PC-9 (cell line): Measurements from ENCODE around the gene CD28. TPM values are rescaled to one million over a fixed set of nuclear protein-coding genes. Genes with fewer than 3 reads are reported as not detected.

Experiments
- Bru-seq: library from RNA; stranded (reverse); fragments of 400-500 nt; gene quantifications from one replicate; lab custom pipeline; 2021; lab: Mats Ljungman, UMichigan
- BruChase-seq, 2 experiments: library from RNA; stranded (reverse); fragments of 400-500 nt; gene quantifications; one replicate each; lab custom pipeline; 2021; lab: Mats Ljungman, UMichigan
- BruUV-seq: library from RNA; stranded (reverse); fragments of 400-500 nt; replicated peaks from 2 replicates; lab custom pipeline; 2021; lab: Mats Ljungman, UMichigan
- CTCF ChIA-PET: fragments of 300-600 bp; sonication (Branson Sonifier 250); formaldehyde crosslinking; loops from one replicate; lab custom pipeline; 2022; ENCODE audit warnings: antibody characterized with exemption; lab: Charles Lee
- POLR2A ChIA-PET: fragments of 300-600 bp; sonication (Branson Sonifier 250); formaldehyde crosslinking; loops from one replicate; lab custom pipeline; 2022; ENCODE audit warnings: antibody characterized with exemption; ENCODE audit not compliant: unreplicated experiment; lab: Charles Lee
- DNase-seq, 2 experiments: peaks; one replicate each; pipeline versions ENCODE4 v3.0.0 to v3.0.0-alpha.2; 2015 to 2022; ENCODE audit warnings: mixed read lengths in 1 of 2
- H2AFZ ChIP-seq: fragments of 200-600 bp; sonication (generic); 2 replicates; pipeline ENCODE4 v1.8.1; 2017; ENCODE audit warnings: antibody characterized with exemption
- H3F3A ChIP-seq: fragments of 200-600 bp; sonication (generic); 2 replicates; pipeline ENCODE4 v1.8.1; 2017; ENCODE audit warnings: antibody characterized with exemption, mild to moderate bottlenecking, low read depth; ENCODE audit not compliant: insufficient read depth
- H3K27ac ChIP-seq: fragments of 200-600 bp; sonication (generic); 2 replicates; pipeline ENCODE4 v1.6.1; 2016; ENCODE audit warnings: mixed run types
- H3K27me3 ChIP-seq: fragments of 200-600 bp; sonication (generic); 2 replicates; pipeline ENCODE4 v1.6.1; 2016; ENCODE audit warnings: low read depth, mixed run types; ENCODE audit not compliant: insufficient read depth
- H3K36me3 ChIP-seq: fragments of 200-600 bp; sonication (generic); 2 replicates; pipeline ENCODE4 v1.6.1; 2016; ENCODE audit warnings: low read depth, mixed run types
- H3K4me1 ChIP-seq: fragments of 200-600 bp; sonication (generic); replicated peaks from 2 replicates; pipeline ENCODE4 v1.6.1; 2016; ENCODE audit warnings: mixed run types; ENCODE audit not compliant: insufficient read depth
- H3K4me2 ChIP-seq: fragments of 200-600 bp; sonication (generic); 2 replicates; pipeline ENCODE4 v1.6.1; 2017; ENCODE audit warnings: mixed run types
- H3K4me3 ChIP-seq: fragments of 200-600 bp; sonication (generic); 2 replicates; pipeline ENCODE4 v1.6.1; 2016; ENCODE audit warnings: mixed run types
- H3K79me2 ChIP-seq: fragments of 200-600 bp; sonication (generic); 2 replicates; pipeline ENCODE4 v1.6.1; 2017; ENCODE audit warnings: low read depth, mixed run types
- H3K9me2 ChIP-seq: fragments of 200-600 bp; sonication (generic); 2 replicates; pipeline ENCODE4 v1.8.1; 2017; ENCODE audit warnings: mild to moderate bottlenecking; ENCODE audit not compliant: insufficient read depth
- H3K9me3 ChIP-seq: fragments of 200-600 bp; sonication (generic); 2 replicates; pipeline ENCODE4 v1.8.1; 2016; ENCODE audit warnings: low read depth; ENCODE audit not compliant: insufficient read depth
- H4K20me1 ChIP-seq: fragments of 200-600 bp; sonication (generic); 2 replicates; pipeline ENCODE4 v1.8.1; 2017; ENCODE audit not compliant: insufficient read depth
- CTCF ChIP-seq: fragments of 200-600 bp; sonication (generic); conservative IDR thresholded peaks from 2 replicates; pipeline ENCODE4 v1.6.1; 2017; ENCODE audit warnings: mixed run types, antibody characterized with exemption, mild to moderate bottlenecking, moderate library complexity
- EZH2 ChIP-seq: fragments of 200-600 bp; sonication (generic); IDR thresholded peaks from 2 replicates; pipeline ENCODE4 v1.8.0; 2017; ENCODE audit warnings: antibody characterized with exemption, low read depth
- intact Hi-C: fragments of 100-400 bp; cut with micrococcal nuclease; formaldehyde crosslinking; loops from one replicate; pipeline ENCODE4 v1.10.0; 2022; ENCODE audit not compliant: unreplicated experiment
- long read RNA-seq: library from polyadenylated mRNA; stranded (forward); transcript quantifications from one replicate; pipeline ENCODE4 v2.0.0, GENCODE V29; 2022
- total RNA-seq: library from RNA; stranded (reverse); gene quantifications from 2 replicates; pipeline ENCODE4 v1.2.3, GENCODE V29; 2021

The CD28 gene
- total RNA-seq (not detected in 2 replicates), Bru-seq, nascent RNA (percentile 15 among the genes with signal in this experiment), BruChase-seq, experiment 1, labeled RNA remaining after a 2-hour chase (percentile 17 among the genes with signal in this experiment), BruChase-seq, experiment 2, labeled RNA remaining after a 6-hour chase (percentile 15 among the genes with signal in this experiment)
- long read RNA-seq = 0 reads

GRCh38 chr2:203706403-203706802 lies at the start of gene CD28:
TSS of gene CD28 (plus strand) at chr2:203706639. CDS start at chr2:203706697, 58 bp downstream.
- H4K20me1 ChIP-seq = no peaks in the 10 kb centered on the region
- no peak within 1 kb of the TSS for H2AFZ ChIP-seq
- no peak within 1 kb of the TSS for H3K27ac ChIP-seq
- no peaks in the 10 kb centered on the region for H3K4me1 ChIP-seq
- POLR2A ChIA-PET = no interaction called here
- no peaks in the 10 kb centered on the region for H3K79me2 ChIP-seq
- CTCF ChIA-PET = no interaction called here
- BruUV-seq = no TSS peak
- H3F3A ChIP-seq = no peaks in the 10 kb centered on the region
- TF ChIP-seq EZH2 (no peak), CTCF (no peak)
- DNase-seq = no peak
- no peak within 1 kb of the TSS for H3K4me3 ChIP-seq
- H3K4me2 ChIP-seq = no peak within 1 kb of the TSS
- no peaks in the 10 kb centered on the region for H3K36me3 ChIP-seq
- H3K9me3 ChIP-seq = peaks cover 6% of the 10 kb centered on the region; the same call in 1 of the 2 replicates
- intact Hi-C loops = no loop called here
- no peaks in the 10 kb centered on the region for H3K27me3 ChIP-seq
- H3K9me2 ChIP-seq = no peaks in the 10 kb centered on the region

- TF ChIP-seq CTCF (no peak), EZH2 (no peak)
- Histone ChIP-seq H3K27me3 (no peaks in the 10 kb centered on the region), H4K20me1 (no peaks in the 10 kb centered on the region), H3K4me2 (no peak overlapping the region), H2AFZ (no peak overlapping the region), H3F3A (no peaks in the 10 kb centered on the region), H3K9me2 (no peaks in the 10 kb centered on the region), H3K79me2 (no peaks in the 10 kb centered on the region), H3K4me3 (no peak overlapping the region), H3K36me3 (no peaks in the 10 kb centered on the region), H3K4me1 (no peaks in the 10 kb centered on the region), H3K9me3 (no peaks in the 10 kb centered on the region), H3K27ac (no peak overlapping the region)
- no peak for DNase-seq
- BruUV-seq = no TSS peak
- ChIA-PET CTCF (no interaction called here), POLR2A (no interaction called here)
- intact Hi-C loops = no loop called here
Measured at GRCh38 chr2:203659331-203660049, 46.9 kb upstream of the CD28 start.

- Histone ChIP-seq H3F3A (no peaks in the 10 kb centered on the region), H3K9me3 (no peaks in the 10 kb centered on the region), H3K27me3 (no peaks in the 10 kb centered on the region), H3K4me3 (no peak overlapping the region), H3K4me2 (no peak overlapping the region), H3K36me3 (no peaks in the 10 kb centered on the region), H4K20me1 (no peaks in the 10 kb centered on the region), H3K79me2 (no peaks in the 10 kb centered on the region), H3K4me1 (no peaks in the 10 kb centered on the region), H3K9me2 (no peaks in the 10 kb centered on the region), H2AFZ (no peak overlapping the region), H3K27ac (no peak overlapping the region)
- no peak for DNase-seq
- BruUV-seq = no TSS peak
- ChIA-PET CTCF (no interaction called here), POLR2A (no interaction called here)
- intact Hi-C loops = no loop called here
- TF ChIP-seq EZH2 = no peak
- no peak for TF ChIP-seq CTCF
Measured at GRCh38 chr2:203660465-203660864, 46.0 kb upstream of the CD28 start.
